Stimulated activated CD4-positive, alpha-beta T cell treated with anti-CD3 and anti-CD28 coated beads, Interleukin-1b, Interleukin-23, amount 100 ng/mL, for 24 hours (primary cell): ENCODE results near the gene CD40.

Source experiments
- DNase-seq, 4 experiments: peaks; one replicate each; pipeline ENCODE4 v3.0.0-alpha.2; 2020; ENCODE audit warnings: low read depth in 4 of 4, low spot score in 1 of 4

Gene CD40

DNA sequence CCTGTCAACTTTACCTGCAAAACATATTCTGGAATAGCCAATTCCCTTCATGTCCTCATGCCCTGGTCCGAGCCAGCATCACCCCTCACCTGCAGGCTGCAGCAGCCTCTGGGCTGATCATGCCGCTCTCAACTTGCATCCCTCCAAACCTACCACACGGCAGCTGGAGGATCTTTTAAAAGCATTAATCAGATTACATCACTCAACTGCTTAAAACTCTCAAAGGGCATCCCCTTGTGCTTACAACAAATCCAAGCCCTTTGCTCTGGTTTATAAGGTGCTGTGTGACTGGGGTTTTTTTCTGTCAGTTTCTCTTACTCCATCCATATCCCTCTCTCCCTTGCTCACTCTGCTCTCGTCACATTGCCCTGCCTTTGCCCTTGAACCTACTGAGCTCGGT is 24.0 kb downstream of the CD40 start:
- no peak for DNase-seq

DNA sequence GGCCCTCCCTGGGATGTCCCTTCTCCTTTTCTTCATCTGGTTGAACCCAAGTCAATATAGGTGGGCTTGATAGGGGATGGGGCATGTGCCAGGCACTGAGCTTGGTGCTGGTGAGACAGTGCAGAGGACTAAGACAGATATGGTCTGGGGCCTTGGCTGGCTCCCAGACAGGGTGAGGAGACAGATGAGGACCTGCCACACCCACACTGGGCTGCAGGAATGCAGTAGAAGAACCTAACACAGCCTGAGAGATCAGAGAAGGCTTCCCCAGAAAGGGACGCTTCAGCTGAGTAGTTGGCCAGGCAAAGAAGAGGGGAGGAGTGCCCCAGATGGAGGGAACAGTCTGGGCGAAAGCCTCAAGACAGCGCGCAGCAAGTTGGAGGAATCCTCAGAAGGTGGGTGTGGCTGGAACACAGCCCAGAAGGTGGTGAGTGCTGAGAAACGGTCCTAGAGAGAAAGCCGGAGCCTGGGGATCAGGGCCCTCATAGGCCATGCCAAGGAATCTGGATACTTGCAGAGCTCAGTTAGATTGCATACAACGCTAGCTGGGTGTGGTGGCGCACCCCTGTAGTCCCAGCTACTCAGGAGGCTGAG is 26.4 kb downstream of the CD40 start:
- DNase-seq, result no peak

DNA sequence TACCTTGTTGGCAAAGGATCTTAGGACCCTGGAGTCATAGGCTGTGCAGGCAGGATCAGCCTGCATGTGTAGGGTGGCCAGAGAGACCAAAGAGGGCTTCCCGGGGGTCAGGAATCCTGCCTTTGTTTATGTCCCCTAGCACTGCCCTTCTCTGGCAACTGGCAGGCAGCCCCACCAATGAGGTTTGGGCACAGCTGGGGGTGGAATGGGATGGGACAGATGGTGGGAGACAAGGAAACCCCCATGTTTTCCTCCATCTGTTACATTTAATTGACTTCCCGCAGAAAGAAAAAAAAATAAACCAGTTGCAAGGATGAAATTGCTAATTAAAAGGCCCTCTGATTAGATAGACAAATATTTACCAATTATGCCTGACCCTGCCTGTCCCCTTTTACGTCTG is 27.6 kb downstream of the CD40 start:
- no peak for DNase-seq

DNA sequence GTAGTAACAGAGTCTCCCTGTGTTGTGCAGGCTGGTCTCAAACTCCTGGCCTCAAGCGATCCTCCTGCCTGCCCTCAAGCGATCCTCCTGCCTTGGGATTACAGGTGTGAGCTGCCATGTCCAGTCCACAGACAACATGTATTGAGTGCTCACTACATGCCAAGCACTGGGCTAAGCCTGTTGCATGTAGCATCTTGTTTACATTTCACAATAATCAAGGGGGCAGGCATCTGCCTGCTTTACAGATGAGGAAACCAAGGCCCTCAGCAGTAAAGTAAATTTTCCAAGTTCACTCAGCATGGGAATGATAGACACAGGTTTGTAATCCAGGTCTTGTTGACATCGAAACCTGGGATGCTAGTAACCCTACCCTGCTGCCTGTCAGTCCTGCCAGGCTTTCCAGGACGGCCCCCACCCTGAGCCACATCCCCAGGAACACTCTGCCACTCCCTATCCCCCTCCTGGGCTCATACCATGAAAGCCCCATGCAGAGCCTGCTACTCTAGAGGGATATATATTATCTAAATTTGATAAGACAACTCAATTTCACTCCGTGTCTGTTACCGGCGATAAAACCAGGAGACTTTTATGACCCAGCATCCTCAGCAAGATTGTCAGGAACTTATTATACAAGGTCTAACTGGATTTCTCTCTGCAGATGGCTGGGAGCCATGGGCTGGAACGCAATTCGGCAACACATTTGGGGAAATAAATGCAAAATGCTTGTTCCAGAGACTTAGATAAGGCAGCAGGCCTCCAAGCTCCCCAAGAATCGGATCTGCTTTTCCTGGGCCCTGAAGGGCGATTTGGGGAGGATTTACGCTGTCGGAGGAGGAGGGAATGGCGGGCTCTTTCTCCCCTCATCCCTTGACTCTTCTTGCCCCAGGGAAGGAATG is 30.4 kb downstream of the CD40 start:
- DNase-seq, result no peak

DNA sequence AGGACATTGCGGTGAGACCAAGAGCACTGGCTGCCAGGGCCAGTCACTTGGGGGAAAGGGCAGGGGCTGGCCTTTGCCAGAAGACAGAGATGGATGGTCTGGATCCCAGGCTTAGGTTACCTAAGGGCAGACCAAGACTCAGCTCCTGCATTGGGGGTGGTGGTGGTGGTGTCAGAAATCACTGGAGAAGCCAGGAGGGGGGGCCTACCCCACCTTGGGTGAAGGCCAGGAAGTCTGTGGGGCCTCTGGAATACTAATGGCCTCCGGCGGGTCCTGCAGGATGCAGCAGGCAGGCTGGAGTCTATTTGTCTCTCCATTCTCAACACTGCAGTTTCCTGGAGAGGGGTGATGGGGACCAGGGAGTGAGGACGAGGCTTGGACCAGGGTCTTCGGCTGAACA is 32.8 kb downstream of the CD40 start:
- DNase-seq, result no peak

DNA sequence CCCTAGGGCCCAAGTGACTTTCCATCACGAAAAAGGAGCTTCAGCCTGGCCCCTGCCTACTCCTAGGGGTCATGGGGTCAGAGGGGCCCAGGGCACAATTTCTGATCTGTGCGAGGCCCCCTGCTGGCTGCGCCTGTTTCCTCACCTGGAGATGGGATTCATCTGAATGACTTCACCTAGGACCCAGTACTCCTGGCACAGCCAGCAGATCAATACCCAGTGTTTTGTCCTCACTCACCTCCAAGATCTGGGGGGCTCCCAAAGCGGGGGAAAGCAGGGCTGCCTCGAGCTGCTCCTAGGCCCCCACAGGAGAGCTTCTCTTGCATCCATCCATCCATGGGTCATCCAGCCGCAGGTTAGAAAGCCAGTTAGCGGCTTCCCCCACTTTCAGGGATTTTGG is 33.8 kb downstream of the CD40 start:
- DNase-seq, result no peak

DNA sequence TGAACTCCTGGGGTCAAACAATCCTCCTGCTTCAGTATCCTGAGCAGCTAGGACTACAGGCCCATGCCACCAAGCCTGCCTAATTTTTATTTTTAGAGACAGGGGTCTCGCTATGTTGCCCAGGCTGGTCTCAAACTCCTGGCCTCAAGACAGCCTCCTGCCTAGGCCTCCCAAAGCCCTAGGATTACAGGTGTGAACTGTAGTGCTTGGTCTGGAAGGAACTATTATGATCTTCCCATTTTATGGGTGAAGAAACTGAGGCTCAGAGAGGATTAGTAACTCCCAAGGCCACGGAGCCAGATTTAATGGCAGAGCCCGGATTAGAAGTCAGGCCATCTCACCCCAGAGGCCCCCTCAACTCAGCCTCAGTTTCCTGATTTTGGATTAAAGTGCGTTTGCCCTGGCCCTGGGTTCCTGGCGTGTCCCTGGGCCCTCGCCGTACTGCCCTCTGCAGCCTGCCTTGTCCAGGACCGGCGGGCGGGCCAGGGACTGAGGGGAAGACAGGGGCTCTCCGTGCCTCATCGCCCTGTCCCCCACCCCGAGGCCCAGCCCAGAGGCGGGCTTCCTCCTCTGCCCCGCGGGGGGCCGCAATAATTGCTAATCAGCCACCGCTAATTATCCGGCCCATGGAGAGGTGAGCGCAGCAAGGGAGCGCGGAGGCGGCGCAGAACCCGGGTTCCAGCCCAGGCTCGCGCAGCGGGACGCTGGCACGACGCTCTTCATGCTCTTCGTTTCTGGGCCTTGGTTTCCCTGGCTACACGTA is 34.9 kb downstream of the CD40 start:
- DNase-seq, result no peak

DNA sequence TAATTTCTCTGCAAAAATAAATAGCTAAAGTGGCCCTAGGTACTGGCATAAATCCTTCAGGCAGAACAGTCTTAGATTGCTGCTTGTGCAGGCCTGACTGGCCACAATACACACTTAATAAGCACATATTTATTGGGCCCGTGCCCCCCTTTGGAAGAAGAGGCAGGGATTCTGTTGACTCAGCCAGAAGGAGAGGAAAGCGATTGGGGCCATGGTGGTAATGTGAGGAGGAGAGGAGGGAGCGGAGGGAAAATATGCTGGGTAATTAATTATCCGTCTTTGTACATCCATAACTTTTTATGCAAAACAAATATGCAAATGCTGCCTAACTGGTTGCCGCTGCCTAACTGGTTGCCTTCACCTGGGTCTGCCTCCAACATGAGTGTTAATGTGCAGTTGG is 36.2 kb downstream of the CD40 start:
- DNase-seq, result no peak

DNA sequence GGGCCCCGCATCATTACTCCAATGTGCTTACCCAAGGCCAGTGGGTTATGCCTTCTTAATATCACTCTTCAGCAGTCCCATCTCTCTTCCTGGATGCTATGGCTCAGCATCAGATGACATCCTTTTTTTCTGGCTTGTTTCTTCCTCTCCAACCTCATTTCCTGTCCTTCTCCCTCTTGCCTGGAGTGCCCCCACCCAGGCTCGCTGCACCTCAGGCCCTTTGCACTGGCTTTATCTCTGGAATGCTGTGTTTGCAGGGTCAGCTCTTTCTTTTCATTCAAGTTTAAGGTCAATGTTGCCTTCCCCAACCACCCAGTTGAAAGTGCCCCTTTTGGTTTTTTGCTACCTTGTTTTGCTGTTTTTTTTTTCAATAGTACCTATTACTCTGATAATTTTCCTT is 36.7 kb downstream of the CD40 start:
- no peak for DNase-seq

DNA sequence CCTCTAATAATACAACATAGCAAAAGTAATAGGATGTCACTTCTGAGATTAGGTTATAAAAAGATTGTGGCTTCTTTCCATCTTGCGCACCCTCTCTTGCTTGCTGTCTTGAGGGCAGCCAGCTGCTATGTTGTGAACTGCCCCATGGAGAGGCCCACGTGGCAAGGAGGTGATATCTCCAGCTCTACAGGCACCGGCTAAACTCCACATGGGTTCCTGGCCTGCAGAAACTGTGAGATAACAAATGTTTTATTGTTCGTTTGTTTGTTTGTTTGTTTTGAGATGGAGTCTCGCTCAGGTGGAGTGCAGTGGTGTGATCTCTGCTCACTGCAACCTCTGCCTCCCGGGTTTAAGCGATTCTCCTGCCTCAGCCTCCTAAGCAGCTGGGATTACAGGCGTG is 38.0 kb downstream of the CD40 start:
- no peak for DNase-seq

DNA sequence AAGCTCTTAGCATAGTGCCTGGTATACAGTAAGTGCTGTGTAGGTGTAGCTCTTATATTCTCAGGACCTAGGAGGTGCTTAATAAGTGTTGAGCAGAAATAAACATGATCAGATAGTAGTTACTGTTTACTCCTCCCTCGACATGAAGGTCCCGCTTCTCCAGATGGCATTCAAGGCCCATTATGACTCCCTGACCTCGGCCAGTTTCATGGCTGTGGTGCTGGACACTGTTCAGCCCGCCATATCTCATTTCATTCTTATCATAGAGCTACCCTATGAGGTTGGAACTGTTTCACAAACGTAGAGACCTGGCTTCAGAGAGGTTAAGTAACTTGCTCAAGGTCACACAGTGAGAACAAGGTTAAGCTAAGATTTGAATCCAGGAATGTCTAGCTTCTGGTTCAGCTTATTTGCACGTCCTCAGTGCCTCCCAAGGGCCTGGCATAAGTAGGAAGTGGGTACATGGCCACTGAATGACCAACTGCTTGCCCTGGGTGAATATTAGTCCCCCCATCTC is 39.0 kb downstream of the CD40 start:
- no peak for DNase-seq

DNA sequence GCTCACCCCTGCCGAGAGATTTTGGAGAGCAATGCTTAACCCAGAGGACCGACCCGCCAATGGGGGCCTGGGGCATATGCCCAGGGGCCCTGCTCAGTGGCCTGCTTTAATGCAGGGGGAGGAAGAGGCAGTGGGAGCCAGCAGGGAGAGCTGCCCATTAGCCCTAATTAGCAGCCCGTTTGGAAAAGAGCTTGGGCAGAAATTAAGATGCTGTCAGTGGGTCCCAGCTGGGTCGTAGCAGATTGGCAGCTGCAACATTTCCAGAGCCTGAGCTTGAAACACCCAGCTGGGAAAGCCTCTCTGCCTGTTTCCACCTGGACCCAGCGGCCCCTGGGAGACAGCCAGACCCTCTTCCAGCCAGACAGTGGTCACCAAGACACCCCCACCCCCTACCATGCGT is 39.5 kb downstream of the CD40 start:
- no peak for DNase-seq

DNA sequence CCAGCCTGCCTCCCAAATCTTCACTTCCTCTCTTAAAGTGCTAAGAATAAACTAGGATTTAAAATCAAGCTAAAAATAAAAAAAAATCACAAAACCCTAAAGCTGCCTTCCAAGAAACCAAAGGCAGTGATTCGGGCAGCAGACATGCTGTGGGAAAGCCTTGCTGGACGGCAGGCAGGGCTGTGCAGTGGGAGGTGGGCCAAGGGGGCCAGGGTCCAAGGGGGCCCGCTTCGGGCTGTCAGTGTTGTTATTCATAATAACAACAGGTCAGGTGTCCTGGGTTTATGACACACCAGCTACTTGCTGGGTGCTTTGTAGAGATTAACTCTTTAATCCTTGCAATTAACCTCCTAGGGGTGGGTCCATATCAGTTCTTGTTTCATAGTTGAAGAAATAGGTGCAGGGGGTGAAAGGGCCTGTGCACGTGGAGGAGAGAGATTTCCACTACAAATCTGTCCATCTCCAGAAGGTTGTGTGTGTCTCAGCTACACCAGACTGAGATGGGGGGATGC is 40.4 kb downstream of the CD40 start:
- DNase-seq, result no peak

DNA sequence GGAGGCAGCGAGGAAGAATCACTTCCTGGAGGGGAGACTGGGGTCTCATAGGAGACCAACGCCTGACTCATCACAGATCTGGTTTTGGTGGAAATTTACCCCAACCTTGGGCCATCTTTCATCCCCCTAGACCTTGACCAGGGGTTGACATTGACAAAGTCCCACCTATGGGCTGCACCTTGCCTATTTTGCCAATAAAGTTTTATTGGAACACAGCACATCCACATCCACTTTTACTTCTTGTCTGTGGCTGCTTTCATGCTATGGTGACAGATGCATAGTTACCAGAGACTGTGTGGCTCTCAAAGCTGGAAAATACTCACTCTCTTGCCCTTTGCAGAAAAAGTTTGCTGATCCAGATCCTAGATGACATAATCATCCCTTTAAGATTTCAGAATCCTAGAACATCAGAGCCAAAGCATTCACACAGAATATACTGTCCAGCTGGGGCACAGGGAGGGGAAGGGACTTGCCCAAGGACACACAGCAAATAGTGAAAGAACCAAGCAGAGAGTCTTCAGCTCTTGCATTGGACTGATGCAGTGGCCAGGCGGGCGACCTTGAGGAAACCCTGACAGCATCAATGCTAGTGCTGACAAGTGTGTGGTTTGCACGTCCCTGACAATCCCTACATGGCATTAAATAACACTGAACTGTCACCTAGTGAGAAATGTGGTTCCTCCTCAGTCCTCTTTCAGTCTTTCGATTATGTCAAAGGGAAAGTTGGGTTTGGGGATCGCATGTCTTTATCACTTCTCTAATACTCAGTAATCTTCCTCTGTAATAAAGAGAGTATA is 41.2 kb downstream of the CD40 start:
- DNase-seq, result no peak

DNA sequence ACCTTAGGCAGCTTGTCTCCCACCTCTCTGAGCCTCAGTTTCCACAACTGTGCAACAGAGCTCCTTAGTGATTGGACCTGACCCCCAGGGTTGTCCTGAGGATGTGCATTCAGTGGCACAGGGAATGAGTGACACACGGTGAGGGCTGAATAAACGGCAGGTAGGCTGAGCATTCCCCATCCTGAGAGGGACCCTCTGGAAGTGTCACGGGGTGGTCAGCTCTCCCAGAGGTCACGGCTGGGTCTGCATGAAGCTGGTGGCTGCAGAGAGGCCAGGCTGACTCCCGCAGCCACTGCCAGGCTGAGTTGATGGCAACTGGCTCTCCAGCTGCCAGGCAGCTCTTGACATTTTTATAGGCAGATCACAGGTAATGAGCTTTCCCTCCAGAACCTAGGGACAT is 42.5 kb downstream of the CD40 start:
- DNase-seq, result no peak

DNA sequence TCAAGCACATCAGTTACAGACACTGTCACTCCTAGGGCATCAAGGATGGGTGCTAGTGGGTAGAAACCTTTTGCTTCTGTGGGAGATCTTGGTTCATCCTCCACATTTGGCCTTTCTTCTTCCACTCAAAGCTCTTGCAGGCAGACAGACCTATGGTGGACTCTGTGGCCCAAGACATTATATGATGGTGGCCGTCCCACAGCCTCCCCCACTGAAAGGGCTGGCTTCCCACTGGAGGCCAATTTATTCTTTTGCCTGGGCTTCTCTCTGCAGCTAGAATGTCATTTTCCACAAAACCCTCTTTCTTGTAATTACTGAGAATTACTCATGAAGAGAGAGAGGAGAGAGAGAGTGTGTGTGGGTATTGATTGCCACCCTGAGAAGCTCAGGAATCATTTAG is 43.8 kb downstream of the CD40 start:
- DNase-seq, result no peak

DNA sequence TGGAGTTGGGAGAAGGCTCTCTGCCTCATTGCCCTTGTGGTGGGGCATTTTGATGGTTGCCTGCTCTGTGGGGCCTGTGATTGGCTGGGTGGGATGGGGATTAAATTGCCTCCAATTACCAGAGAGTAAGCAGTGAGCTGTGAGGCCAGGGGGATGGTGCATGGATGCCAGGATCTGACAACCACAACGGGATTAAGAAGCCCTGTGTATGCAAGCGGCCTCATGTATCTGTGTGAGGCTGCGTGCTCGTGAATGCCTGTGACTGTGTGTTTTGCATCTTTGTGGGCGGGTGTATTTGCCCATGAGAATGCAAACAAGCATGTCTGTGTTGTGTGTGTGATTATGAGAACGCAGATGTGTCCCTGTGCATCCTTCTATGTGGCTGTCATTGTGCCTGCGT is 46.1 kb downstream of the CD40 start:
- no peak for DNase-seq

DNA sequence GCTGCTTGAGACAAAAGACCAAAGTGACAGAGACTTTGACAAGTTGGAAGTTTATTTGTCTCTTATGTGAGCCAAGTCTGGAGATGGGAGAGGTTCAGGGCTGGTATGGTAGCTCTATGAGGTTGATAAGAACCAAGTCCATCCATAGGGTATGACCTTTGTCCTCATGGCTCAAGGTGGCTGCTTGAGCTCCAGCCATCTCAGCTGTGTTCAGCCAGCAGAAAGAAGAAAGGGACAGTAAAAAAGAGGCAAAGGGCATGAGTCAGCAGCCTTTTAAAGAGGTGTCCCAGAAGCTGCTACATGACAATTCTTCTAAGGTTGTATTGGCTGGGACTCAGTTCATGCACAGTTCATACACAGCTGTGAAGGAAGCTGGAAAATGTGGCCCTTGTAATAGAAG is 49.0 kb downstream of the CD40 start:
- no peak for DNase-seq

DNA sequence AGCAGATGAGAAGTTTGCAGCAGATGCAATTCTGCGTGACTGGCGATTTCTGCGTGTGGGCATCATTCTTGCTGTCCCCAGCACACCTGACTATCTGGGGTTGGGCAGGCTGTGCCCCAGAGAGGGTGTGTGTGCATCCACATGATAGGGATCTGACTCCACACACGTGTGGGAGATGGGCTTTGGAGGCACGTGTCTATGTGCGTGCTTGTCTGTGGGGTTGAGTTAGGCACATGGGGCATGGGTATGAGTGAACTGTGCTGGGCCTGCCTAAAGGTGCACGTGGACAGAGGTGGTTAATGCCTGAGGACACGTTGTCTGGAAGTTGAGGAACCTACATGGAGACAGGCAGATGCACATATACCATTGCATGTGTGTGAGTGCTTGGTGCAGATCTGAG is 50.3 kb downstream of the CD40 start:
- no peak for DNase-seq

DNA sequence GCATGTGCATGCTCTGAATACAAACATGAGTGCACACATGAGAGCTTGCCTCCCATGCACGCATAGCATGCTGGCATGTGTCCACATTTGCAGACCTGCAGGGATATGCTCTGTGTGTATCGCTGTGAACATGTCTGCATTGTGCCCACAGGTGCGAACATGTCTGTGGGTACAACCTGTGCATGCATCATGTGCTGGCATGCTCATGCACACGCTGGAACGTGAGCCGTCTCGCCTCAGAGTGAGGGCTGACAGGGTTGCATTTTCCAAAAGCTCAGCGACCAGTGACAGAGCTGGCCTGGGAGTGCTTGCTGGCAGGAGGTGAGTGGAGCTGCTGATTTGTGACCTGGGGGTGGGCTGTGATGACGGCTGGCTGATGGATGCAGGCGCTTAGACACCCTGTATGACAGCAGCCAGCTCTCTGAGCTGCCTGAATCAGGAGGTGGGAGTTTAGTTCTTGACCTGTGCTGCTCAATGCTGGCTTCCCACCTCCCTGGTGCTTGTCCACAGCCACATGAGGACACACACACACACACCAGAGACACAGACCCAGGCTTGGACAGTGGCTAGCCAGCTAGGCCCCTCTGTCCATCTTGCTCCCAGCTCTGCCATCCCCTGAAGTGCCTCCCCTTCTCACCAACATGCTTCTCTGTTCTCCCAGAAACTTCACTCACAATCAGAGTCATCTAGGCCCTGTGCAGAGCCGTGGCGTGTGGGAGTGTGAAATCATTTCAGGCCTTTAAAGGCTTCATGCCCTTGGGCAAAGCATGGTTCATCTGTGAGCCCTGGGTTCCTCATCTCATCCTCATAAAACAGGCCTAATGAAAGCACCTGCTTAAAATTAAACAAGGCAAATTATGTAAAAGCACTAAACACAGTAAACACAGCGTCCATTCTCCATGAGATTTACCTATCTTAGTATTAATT is 51.4 kb downstream of the CD40 start:
- DNase-seq, result no peak
